CD4-positive, alpha-beta T cell treated with Interleukin-6 for 4 hours (primary cell): Measurements from ENCODE around the gene TOP1.

Source experiments
- DNase-seq: peaks from one replicate; pipeline ENCODE4 v3.0.0-alpha.2; 2020; ENCODE audit warnings: mixed read lengths

TOP1 gene

DNA sequence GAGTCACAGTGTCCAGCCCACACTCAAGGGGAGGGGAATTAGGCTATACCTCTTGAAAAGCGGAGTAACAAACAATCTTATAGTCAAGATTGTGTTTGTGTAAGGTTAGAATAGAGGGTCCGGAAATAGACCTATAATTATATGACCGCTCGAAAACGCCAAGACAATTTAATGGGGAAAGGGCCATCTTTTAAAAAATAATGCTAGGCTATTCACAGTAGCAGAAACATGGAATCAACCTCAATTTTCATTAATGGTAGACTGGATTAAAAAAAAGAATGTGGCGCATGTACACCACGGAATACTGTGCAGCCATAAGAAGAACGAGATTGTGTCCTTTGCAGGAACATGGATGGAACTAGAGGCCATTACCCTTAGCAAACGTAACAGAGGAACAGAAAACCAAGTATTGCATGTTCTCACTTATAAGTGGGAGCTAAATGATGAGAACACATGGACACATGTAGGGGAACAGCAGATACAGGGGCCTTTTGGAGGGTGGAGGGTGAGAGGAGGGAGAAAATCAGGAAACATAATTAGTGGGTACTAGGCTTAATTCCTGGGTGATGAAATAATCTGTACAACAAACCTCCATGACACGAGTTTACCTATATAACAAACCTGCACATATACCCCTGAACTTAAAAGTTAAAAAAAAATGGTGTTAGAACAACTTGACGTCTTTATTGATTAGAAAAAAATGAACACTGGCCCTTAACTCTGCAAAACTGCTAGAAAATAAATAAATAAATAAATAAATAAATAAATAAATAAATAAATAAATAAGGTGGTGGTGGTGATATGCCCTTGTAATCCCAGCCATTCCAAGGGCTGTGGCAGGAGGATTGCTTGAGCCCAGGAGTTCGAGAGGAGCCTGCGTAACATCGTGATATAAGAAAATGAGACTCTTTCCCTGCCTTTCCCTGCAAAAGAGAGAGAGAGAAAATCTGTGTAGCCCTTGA lies 30.3 kb downstream of the TOP1 start:
- DNase-seq = no peak

DNA sequence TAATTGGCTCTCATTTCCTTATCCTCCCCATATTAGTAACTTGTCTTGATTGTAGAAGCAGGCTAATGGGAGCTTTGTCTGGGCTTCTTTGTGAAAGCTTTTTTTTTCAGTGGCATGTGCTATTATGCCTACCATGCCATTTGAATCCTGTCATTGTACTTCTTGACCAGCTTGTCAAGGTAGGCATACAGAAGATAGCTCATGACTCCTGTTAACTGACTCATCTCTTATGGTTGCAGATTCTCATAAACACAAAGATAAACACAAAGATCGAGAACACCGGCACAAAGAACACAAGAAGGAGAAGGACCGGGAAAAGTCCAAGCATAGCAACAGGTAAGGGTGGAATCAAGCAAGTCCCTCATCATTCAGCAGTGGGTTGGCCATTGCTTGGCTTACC lies 32.5 kb downstream of the TOP1 start:
- DNase-seq = no peak

DNA sequence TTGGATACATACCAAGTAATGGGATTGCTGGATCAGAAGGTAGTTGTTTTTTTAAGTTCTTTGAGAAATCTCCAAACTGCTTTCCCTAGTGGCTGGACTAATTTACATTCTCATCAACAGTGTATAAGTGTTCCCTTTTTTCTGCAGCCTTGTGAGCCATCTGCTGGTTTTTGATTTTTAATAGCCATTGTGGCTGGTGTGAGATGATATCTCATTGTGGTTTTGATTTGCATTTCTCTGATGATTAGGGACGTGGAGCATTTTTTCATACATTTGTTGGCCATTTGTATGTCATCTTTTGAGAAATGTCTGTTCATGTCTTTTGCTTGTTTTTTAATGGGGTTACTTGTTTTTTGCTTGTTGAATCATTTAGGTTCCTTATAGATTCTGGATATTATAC lies 34.8 kb downstream of the TOP1 start:
- no peak for DNase-seq

DNA sequence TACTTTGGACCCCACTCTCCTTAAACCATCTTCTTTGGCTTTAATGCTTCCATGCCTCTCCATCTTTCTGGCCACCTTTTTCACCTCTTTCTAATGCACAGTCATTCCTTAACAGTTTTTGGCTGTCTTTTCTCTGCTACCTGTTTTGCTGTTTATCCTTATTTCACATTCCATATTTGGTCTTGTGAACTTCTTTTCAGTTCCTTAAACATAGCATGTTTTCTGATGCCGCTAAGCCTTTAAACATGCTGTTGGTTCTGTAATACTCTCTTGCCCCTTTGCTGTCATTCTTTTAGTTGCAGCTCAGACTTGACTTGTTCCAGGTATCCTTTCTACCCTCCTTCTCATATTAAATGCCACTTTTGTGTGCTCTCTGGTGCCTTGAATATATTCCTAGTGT lies 35.8 kb downstream of the TOP1 start:
- DNase-seq = no peak

DNA sequence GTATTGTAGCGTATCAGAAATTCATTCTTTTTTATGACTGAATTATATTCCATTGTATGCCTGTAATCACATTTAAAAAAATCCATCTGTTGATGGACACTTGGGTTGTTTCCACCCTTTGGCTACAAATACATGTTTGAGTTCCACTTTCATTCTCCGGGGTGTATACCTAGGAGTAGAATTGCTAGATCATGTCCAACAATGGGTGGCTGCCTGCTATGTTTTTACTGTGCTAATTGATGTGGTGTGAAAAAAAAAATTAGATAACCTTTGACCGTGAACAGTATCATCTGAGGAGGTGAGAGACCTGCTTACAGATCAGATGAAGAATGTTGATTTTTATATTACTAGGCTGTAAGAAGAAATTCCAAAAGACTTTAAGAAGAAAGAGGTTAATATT lies 37.1 kb downstream of the TOP1 start:
- DNase-seq = no peak

DNA sequence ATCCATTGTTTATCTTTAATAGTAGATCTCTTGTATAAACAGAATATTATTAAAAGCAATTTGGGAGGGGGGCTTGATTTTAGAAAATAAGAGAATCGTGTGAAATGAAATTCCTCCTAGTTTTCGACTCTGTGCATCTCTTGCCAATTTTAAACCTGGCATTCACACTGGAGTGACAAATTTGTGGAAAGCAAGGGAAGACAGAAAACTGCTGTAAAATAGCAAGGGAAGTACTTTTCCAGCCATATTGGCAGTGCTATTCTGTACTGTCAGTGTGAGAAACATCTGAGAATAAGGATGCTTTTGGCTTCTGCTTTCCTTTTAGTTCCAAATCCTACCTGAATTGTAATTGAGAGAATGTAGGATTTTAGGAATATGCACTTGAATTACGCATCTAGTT lies 40.2 kb downstream of the TOP1 start:
- DNase-seq = no peak

DNA sequence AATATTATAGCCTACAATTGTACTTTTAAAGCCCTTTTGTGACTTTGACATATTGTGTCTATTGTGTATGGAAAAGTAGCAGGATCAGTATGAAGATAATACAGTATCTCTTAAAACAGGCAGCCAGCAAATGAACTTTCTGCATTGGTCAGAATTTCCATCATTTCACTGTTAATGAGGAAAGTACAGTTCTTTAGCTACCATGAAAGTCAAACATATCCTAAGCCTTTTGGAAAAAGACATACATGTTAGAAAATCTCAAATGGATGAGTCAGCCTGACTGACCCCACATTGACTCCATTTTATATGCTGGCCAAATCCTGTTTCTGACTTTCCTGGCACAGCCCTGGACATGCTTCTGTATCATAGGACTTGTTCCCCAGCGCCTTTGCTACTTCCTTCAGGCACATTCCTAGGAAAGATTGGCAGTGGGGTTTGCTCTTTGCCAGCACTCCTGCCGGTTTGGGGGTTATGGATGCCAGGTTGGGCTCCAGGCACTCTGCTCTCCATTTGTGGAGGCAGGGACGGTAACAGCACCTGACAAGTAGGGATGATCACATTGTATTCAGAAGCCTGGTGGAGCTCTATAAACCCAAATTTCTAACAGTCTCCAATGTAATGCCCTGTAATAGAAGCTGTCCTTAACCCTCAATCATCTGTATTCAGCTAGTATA lies 43.7 kb downstream of the TOP1 start:
- DNase-seq = no peak

DNA sequence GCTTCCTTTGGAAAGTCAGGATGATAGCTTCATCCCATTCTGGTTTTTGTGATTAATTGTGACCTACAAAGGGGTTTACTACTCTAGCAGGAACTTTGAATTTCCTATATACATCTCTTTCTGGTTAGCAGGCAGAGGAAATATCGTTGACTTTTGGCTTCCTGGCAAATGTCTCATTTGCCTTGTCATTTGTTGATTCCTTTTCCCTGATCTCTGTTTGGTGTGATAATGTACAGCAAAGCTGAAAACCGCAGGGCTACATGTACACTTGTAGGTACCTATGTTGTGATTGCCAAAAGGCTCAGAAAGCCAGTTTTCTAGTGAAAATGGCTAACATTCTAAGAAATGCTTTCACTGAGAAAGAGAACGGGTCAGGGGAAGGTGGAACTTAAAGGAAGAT lies 44.3 kb downstream of the TOP1 start:
- DNase-seq = no peak

DNA sequence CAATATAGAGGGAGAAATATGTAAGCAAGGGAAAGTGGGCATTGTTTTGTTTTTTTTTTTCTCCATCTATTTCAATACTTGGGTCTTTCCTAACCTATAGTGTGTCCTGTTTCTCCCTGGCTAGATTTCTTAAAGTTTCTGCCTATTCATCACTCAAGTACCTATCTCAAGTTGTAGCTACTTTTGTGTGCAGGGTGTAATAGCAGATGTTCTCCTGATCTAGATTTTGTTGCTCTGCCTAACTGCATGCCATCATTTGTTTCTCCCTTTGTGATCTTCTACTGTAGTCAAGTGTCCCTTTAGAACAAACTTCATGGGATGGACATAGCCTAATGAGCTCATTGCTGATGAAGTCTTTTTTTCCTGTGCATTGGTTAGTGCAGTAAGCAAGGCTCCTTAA lies 45.8 kb downstream of the TOP1 start:
- no peak for DNase-seq

DNA sequence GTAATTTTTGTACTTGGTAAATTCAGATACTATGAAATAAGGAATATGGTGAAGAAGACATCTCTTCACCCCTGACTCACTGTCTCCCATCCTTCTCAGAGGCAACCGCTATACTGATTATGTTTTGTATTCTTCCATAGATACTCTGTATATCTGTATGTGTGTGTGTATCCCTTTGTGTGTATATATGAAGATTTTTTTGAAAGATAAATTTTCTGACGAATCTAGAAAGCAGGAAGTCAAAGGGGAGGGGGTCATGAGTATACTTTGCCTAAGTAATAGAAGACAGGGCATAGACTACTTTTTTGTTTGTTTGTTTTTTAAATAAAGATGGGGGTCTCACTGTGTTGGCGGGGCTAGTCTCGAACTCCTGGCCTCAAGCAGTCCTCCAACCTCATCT lies 48.2 kb downstream of the TOP1 start:
- no peak for DNase-seq

DNA sequence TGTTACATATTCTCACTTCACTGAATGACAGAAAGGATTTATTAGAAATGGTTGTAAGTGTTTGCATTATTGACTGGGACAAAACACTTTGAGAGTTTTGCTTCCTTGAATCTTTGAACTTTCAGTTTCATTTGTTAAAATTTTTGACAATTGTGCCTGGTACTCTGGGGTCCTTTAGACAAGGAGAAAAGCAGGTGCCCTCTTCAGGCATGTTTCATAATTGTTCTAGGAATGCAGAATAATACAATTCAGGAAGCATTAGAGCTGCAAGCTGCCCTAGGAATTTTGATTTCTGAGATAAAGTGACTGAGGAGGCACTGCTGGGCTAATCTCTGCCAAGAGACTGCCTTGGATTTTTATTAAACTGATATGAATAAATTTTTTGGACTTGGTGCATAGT lies 49.7 kb downstream of the TOP1 start:
- DNase-seq = no peak

DNA sequence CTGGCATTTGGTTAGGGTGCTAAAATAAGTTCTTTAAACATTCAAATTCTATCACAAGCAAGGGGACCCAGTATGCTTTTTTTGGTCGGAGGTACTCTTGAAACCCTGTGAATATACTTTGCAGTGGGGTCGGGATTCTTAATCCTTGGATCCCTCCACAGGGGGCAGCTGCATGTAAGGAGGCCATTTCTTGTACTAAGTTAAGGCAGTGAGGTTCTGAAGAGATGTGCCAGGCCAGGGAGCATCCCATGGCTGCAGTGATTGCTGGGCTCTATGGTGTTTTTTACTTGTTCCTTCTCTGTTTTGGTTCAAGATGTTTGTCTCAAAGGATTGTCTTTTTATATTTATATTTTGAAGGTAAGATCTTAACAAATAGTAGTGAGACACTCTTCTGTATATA lies 50.4 kb downstream of the TOP1 start:
- no peak for DNase-seq

DNA sequence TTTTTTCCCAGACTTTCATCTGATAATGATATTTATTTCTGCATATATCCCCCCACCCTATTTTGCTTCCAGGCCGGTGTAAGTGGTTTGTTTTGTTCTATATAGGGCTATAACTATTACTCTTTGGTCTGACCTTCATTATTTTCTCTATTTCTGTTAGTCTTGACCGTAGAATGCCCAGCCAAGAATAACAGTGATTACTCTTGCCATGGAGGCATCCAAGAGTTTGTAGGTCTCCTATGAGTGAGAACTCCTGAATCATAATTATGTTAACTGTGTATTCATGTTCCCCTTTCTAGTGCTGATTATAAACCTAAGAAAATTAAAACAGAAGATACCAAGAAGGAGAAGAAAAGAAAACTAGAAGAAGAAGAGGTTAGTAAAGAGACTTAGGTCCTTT lies 52.2 kb downstream of the TOP1 start:
- DNase-seq = no peak

DNA sequence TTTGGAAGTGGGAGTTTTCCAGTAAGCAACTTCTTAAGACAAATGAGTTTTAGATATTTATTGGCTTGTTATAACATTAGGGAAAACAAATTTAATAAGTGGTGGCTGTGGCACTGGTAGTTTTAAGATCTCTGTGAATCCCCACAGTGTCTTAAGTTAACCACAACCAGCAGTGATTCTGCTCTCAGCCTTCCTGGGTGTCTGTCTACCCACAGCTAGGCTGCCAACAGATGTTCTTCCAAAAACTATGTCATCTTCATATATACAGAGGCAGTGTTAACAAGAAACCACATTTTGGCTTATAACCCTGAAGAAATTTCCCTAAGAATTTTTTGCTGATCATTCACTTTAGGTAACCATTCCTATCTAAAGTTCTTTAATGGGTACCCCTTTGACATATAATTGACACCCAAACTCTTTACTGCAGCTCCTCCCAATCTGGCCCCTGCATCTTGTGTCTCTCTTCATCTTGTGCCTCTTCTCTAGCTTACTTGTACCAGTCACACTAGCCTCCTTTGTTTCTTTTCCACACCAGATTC lies 52.7 kb downstream of the TOP1 start:
- DNase-seq = no peak

DNA sequence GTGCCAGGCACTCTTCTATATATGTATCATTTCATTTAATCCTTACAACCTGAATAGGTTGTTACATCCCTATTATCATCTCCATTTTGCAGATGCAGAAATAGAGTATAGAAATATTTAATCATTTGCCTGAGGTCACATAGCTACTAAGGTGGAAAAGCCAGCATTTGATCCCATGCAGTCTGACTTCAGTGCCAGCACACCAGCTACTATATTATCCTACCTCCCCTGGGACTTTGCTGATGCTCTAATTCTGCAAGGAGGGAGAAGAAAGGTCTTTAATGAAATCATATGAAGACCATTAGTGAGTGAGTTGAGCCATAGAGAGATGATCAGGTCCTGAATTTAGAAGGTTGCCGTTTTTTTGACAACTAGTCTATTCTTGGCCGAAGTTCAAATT lies 53.7 kb downstream of the TOP1 start:
- no peak for DNase-seq

DNA sequence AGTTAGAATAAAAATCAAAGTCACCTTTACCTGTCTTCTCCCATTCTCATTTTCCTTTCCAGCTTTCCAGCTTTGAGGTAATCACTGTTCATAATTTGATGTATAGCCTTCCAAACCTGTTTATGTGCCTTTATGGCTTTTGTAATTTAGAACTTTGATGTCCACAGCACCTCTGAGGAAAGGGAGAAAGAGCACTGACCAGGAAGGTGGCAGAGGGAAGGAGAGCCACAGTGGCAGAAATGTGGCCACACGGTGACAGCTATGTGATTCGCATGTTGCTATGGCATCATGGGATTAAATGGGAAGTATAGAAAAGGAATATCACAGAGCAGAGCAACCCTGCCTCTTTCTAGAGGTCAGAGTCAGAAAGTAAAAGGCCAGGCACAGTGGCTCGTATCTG lies 57.0 kb downstream of the TOP1 start:
- no peak for DNase-seq

DNA sequence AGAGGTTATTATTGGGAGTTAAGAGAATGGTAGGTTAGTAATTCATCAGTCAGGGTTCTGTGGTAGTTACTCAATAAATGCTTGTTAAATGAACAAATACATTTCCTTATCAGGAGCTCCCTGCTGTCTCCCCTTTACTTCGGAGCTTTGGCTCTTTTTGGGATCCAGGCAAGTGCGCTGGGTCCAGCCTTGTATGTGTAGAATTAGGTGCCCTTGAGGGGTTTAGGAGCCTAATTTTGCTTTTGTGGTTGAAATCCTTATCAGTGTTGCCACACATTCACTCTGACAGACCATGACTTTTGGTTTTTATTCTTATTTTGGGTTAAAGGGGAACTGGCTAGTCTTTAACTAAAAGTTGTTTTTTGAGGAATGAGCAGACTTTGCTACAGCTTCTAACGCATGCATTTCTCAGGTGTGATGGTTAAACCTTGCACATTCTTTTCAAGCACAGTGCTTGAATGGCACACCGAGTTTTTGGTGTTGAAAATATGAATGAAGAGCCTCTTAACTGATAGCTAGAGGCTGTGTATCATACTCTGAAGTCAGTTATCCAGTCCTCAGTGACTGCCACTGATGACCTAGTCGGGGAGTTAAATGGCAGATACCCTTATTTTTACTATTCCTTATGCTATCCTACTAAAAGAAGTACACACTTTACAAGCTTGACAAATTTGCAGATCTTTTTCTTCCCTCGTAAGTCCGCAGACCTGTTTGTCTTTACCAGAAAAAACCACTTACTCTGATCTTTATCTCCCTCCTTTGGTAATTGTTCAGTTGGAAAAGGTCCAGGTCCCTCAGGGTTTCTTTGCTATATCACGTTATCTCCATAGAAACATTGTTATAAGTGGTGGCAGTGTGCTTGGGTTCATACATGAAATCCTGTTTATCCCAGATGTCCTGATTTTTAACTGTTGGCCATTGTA lies 58.0 kb downstream of the TOP1 start:
- DNase-seq = no peak

DNA sequence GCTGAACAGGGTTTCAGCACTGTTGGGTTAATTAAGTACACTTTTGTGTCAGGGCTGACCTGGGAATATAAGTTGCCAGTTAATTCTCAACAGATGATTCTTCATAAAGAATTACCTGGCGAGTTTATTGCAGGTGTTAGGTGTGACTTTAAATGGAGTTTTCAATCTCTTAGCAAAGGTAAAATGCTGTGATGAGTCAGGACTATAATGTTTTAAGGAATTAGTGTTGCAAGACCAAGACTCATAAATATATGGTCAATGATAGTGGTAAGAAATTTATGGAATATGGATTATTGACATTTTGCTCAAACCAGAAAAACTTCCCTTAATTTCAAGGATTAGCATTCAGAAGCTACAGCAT lies 58.7 kb downstream of the TOP1 start:
- no peak for DNase-seq

DNA sequence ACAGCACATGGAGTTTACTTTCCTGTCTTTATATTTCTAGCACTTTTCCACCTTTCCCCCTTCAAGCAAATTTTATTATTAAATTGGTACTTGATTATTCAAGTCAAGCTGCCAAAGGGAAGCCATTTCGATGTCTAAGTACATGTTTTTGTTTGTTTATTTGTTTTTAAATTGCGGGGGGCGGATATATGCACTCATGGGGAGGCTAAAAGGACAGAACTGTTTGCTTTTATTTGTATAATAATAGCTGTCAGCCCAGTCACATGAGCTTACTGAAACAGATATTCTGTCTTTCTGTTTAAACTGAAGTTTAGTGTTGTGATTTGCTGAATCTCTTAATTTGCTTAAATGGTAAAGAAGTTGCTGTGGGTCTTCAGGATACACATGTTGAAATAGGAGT lies 59.2 kb downstream of the TOP1 start:
- no peak for DNase-seq

DNA sequence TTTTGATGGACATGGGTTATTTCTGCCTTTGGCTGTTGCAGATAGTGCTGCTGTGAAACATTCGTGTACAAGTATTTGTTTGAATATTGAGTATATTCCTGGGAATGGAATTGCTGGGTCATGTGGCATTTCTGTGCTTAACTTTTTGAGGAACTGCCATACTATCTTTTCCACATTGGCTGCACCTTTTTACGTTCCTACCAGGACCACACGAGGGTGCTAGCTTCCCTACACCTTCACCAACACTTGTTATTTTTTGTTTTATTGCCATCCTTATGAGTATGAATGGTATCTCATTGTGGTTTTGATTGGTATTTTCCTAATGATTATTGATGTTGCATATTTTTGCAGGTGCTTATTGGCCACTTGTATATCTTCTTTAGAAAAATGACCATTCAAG lies 60.9 kb downstream of the TOP1 start:
- no peak for DNase-seq

DNA sequence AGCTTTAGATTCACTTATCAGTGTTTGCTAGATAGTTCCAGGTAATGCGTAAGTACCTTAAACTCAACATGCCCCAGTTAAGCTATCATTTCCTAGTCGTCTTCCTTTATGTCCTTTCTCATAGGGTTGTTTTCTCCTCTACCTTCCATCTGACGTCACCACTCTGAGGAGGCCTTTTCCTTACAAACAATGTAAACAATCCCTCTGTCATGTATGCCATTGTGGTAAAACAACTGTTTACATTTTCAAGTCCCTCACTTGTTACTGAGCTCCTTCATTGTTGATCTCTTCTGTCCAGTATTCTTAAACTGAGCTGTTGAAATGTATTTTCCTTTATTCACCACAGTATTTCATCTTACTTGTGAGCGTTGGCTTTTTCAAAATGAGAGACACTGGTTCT lies 63.3 kb downstream of the TOP1 start:
- DNase-seq = no peak

DNA sequence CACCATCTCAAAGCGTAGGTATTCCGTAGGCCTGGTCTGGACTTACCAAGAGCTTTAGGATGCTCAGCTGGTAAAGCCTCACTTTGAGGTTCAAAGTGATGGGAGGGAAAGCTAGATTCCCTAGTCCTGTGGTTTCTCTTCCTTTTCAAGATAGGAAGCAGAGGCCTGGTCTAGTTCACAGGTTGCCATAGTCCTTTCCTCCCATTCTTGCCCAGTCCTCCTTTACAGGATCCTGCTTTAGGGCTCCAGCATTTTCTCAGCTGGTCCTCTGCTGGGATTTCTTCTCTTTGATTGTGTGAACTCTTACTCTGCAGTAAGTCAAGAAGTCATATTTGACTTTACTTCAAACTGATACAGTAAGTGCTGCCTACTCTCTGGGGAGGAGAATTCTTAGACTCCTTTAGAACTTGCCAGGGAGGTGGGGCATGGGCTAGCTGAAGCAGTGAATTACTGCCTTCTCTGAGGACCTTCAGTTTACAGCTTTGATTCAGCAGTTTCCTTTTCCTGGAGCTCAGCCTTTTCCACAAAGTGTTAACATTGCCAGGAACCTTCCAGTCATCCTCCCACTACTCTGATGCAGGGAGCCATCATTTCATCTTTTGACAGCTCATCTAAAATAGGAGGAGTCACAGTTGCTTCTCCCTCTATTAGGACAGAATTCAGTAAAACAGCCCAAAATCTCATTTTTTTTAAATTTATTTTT lies 65.9 kb downstream of the TOP1 start:
- DNase-seq = no peak
